GM18520 (cell line): ENCODE results near the gene THEMIS2.

Source experiments
- ATAC-seq: cut with Tn5 transposase; IDR thresholded peaks from one replicate; pipeline ENCODE4 v1.9.1; 2021; ENCODE audit not compliant: unreplicated experiment

THEMIS2 gene

DNA sequence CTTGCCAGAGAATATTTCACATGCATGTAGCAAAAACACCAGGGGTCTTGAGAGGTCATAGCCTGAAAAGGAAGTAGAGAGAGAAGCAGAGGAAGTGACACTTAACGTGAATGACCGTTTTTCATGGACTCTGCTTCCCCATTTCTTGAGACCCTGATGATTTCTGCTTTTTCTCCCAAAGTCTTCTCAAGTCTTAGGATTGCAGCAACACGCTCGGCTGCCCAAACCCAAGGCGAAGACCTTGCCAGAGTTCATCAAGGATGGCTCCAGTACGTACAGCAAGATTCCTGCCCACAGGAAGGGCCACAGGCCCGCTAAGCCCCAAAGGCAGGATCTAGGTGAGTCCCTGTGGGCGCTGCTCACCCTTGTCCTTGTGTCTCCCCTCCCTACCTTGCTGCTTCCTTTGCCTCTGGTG, 12.8 kb downstream of the THEMIS2 start:
- no peak for ATAC-seq

DNA sequence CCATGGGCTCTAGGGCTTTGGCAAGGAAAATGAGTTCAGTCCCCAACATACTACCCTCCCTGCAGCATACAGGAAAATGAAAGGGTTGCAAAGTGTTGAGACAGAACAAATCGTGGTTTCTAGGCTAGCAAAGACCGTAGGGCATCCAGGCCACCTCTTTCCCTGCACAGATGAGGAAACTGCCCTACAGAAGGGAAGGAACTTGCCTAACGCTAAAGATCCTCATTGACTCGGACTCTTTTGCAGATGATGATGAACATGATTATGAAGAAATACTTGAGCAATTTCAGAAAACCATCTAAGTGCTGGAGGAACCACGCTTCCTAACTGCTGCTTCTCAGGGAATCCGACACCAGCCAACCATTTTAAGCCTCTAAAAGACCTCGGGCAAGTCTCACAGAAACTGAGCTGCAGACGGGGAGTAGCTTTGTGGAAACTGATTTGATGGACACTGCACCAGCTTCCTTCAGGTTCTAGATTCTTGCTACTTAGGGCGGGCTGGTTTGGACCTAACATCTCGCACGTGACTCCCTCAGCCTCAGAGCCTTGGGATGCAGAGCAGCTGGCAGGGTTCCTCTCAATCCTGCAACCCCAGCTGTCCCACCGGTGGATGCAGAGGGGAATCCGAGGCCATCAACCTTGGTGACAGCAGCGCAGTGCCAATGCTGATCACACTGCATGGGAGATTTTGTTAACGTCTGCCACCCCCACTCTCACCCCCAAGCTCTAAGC, 13.4 kb downstream of the THEMIS2 start:
- ATAC-seq, result no peak

- ATAC-seq, result no peak
Measured at GRCh38 chr1:27886353-27886679, 14.0 kb downstream of the THEMIS2 start.

- ATAC-seq, result no peak
Measured at GRCh38 chr1:27886744-27887143, 14.4 kb downstream of the THEMIS2 start.

DNA sequence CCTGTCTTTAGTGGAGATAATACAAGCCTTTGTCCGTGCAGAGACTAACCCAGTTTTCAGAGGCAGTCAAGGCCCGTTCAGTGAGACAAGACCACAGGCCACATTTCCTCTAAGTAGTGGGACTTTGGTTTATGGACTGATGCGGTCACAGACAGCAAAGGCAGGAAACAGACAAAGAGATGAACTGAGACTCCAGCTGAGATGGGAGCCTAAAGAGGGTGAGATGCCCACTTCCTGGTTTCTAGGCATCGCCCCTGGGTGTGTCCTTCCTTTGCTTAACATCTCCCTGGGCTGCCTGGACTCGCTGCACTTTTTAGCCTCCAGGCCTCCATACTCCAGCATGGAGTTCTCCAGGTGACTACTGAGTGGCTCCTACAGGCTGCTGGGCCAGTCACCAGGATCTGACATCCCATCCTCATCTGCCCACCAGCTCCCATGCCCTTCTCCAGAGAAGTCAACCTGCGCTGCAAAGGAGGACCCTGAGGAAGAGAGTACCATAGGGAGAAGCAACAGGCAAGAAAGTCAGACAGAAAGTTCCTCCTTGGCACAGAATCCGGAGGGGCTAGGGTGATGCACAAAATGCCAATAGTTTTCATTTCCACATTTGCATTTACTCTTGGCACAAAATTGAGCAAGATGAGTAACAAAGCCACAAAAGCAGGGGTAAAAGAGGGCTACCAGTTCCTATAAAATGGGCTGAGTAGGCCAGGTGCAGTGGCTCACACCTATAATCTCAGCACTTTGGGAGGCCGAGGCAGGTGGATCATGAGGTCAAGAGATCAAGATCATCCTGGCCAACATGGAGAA, 15.1 kb downstream of the THEMIS2 start:
- no peak for ATAC-seq

DNA sequence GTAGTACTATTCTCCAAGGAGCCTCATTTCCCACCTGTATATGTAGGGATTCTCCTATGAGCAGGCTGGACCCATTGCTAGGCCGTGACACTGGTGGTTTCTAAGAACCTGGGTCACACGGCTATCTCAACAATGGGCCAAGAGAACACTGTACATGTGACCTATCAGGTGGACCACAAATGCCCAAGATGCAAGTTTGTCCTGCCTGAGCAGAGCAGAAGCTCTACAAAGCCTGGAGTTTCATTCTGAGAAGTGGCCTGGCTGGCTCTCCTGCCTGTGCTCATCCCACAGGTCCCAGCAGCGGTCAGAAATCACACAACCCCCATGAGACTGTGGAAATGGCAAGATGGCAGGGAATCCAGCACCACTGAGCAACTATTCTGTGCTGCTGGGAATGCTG, 17.2 kb downstream of the THEMIS2 start:
- ATAC-seq, result no peak

DNA sequence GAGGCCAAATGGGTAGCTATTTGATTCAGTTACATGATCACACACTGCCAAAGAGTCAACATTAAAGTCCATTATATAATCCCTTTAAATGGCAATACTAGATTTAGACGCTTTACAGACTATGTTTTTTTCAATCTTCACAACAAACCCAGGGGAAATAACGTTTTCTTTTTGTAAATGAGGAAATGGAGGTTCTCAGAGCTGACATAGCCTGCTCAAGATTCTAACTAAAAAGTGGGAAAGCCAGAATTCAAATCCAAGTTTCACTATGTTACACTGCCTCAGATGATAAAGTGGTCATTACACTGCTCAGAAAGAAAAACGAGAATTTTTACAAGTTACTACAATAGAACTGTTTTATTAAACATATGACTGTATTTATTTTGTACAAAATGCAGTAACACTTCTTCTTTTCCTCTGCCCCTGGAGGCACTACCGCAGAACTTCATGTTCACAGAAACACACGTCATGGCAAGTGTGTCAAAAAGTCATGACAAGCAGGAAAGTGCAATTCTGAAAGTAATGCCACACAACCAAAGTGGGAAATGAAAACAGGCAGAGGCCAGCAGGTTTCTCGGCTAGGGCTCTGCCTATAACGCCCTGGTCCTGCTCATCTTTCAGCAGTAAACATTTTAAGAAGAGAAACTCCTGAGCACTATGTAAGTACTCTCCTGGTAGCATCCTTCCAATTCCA, 19.0 kb downstream of the THEMIS2 start:
- ATAC-seq, result peak; percentile 40

GRCh38 chr1:27894521-27894920, 22.2 kb downstream of the THEMIS2 start:
- ATAC-seq, result no peak

- no peak for ATAC-seq
Measured at GRCh38 chr1:27906759-27907158, 34.4 kb downstream of the THEMIS2 start.

DNA sequence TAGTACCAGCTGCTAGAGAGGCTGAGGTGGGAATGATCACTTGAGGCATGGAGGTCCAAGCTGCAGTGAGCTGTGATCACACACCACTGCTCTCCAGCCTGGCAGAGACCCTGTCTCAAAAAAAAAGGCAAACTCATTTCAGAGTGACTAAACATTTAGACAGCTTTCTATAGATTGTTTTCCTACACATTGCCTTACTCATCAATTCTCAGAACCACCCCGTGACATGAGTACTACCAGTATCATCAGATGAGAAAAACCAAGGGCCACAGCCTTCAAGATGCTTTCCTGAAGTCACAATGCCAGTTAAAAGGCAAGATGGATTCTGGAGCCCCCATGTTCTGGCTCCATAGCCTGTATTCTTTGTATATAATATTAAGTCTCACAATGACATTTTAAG, 40.1 kb downstream of the THEMIS2 start:
- ATAC-seq, result no peak

- no peak for ATAC-seq
Measured at GRCh38 chr1:27915082-27915575, 42.8 kb downstream of the THEMIS2 start.

DNA sequence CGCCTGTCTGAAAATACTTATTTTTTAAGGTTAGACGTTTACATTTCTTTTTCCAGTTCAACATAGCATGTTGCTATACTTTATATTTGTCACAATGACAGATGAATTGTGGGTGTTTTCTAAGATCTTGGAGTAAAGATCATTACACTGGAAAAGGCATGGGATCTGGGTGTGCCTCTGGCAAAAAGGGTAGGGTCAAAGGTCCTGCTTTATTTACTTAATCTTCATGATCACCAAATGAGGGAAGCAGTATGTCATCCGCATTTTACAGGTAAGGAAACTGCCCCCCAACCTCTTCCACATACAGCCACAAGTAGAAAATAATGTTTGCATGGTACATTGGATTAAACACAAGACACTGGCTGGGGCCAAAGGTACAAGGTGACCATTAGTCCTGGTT, 49.9 kb downstream of the THEMIS2 start:
- no peak for ATAC-seq

- no peak for ATAC-seq
Measured at GRCh38 chr1:27928216-27928954, 56.0 kb downstream of the THEMIS2 start.

DNA sequence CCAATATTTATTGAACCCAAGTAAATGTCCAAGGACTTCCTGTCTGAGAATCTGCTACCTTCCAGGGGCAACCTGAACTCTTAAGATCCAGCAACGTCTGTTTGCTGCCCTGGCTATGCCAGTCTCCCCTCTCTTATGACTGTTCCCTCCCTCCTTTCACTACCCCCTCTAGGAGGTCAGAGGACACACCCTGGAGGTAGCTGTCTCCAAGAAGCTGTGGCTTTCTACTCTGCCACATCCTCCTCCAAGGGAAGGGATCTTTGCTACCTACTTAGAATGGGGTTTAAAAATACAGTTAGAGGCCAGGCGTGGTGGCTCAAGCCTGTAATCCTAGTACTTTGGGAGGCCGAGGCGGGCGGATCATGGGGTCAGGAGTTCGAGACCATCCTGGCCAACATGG, 58.8 kb downstream of the THEMIS2 start:
- ATAC-seq, result no peak

- ATAC-seq, result no peak
Measured at GRCh38 chr1:27931759-27932158, 59.4 kb downstream of the THEMIS2 start.

GRCh38 chr1:27934818-27935549, 62.6 kb downstream of the THEMIS2 start, which contains the start of gene SMPDL3B:
Gene SMPDL3B, plus strand, starts transcription at chr1:27935000. Its CDS starts 184 bp downstream, at chr1:27935184.
- ATAC-seq, result no peak

GRCh38 chr1:27935721-27936120, 63.4 kb downstream of the THEMIS2 start:
- no peak for ATAC-seq
